Spleen (tissue), 11 donors: Measurements from ENCODE around the gene BTBD17. TPM values are rescaled to one million over a fixed set of nuclear protein-coding genes. Genes with fewer than 3 reads are reported as not detected.

Experiments
- DNase-seq: peaks from one replicate; pipeline ENCODE4 v3.0.0-alpha.2; 2020
- H3K27ac ChIP-seq, 8 donors: fragments of 200-600 bp; sonication (generic) in 7 of 8; 1 replicate in 4 of 8; 2 replicates in 4 of 8; pipeline versions ENCODE4 v1.5.0 to v1.8.0; 2016 to 2021; ENCODE audit warnings: inconsistent platforms in 4 of 8, mild to moderate bottlenecking in 4 of 8, moderate library complexity in 1 of 8
- H3K27me3 ChIP-seq, 7 donors: fragments of 200-600 bp; sonication (generic) in 6 of 7; replicated peaks in 1 of 7; 1 replicate in 4 of 7; 2 replicates in 3 of 7; pipeline versions ENCODE4 v1.5.0 to v1.8.0; 2016 to 2021; ENCODE audit warnings: inconsistent platforms in 3 of 7, mild to moderate bottlenecking in 1 of 7
- H3K36me3 ChIP-seq, 6 donors: fragments of 200-600 bp; sonication (generic) in 5 of 6; 1 replicate in 4 of 6; 2 replicates in 2 of 6; pipeline versions ENCODE4 v1.5.0 to v1.8.0; 2016 to 2021; ENCODE audit warnings: inconsistent platforms in 2 of 6
- H3K4me1 ChIP-seq, 6 donors: fragments of 200-600 bp; sonication (generic) in 5 of 6; 1 replicate in 3 of 6; 2 replicates in 3 of 6; pipeline versions ENCODE4 v1.5.0 to v1.8.0; 2016 to 2021; ENCODE audit warnings: inconsistent platforms in 3 of 6
- H3K4me3 ChIP-seq, 8 donors: fragments of 200-600 bp; sonication (generic) in 7 of 8; 1 replicate in 4 of 8; 2 replicates in 4 of 8; pipeline versions ENCODE4 v1.5.0 to v1.8.0; 2016 to 2021; ENCODE audit warnings: inconsistent platforms in 4 of 8, mild to moderate bottlenecking in 4 of 8, moderate library complexity in 2 of 8
- H3K9me3 ChIP-seq, 8 donors: fragments of 200-600 bp; sonication (generic) in 7 of 8; 1 replicate in 4 of 8; 2 replicates in 4 of 8; pipeline versions ENCODE4 v1.5.0 to v1.8.0; 2016 to 2021; ENCODE audit warnings: inconsistent platforms in 4 of 8
- POLR2A ChIP-seq, 3 donors: fragments of 450-650 bp; IDR thresholded peaks; one replicate each; pipeline ENCODE4 v1.5.1; 2017; ENCODE audit warnings: antibody characterized with exemption in 3 of 3, mild to moderate bottlenecking in 1 of 3
- POLR2AphosphoS5 ChIP-seq, 3 donors: sonication (generic); formaldehyde crosslinking; IDR thresholded peaks; one replicate each; pipeline ENCODE4 v1.5.1; 2017; ENCODE audit warnings: antibody characterized with exemption in 3 of 3
- WGBS, 5 donors: extraction: QIAGEN DNeasy Blood & Tissue Kit in 3 of 5; methylation state at CpG; one replicate each; pipeline versions ENCODE4 v1.1.5 to v1.1.7; 2013 to 2018; 5-methylcytosine and 5-hydroxymethylcytosine counted together
- intact Hi-C: fragments of 100-400 bp; cut with DNase I; formaldehyde crosslinking; loops from one replicate; pipeline ENCODE4 v1.15.0; 2023; ENCODE audit warnings: low total_unique reads
- polyA plus RNA-seq, 3 donors: library from polyadenylated mRNA; stranded (reverse); fragments of 200-250 nt; gene quantifications; one replicate each; pipeline ENCODE4 v1.2.1, GENCODE V29; 2013
- total RNA-seq, 7 donors: library from RNA; depleted of rRNA in 3 of 7; stranded (reverse); fragments of >200 nt in 3 of 7; fragmentation: NEBNext Ultra II Directional in 4 of 7; extraction: Animal tissue kit (Norgen Biotek cat#: 25700) in 4 of 7; gene quantifications; one replicate each; pipeline versions ENCODE4 v1.1.0 to v1.2.1, GENCODE V29; 2016 to 2021
- TF ChIP-seq, protein P1 (sequence below), 11 experiments: fragments of 200-600 bp in 7 of 11; fragments of 450-650 bp in 4 of 11; sonication (generic) in 4 of 11; IDR thresholded peaks in 8 of 11; conservative IDR thresholded peaks in 3 of 11; 1 replicate in 7 of 11; 2 replicates in 4 of 11; pipeline versions ENCODE4 v1.4.0 to v1.8.0; 2016 to 2021; ENCODE audit warnings: antibody characterized with exemption in 11 of 11, inconsistent platforms in 4 of 11, mild to moderate bottlenecking in 1 of 11
- donor health status: healthy with polysubstance abuse.
- donor health status: DM: no; HTN: no; CAD: no; lungs with moderate emphysema.
- donor health status: DM: no; HTN: no; CAD: no.
- donor health status: Bipolar disorder and iron deficiency.
- donor health status: healthy.
- donor health status: DM: no; HTN: no; CAD: no.
- donor health status: DM: yes; HTN: yes; CAD: no.

The BTBD17 gene
- total and polyA plus RNA-seq, 10 donors: 0.06 to 0.51 TPM; not detected in 8

DNA sequence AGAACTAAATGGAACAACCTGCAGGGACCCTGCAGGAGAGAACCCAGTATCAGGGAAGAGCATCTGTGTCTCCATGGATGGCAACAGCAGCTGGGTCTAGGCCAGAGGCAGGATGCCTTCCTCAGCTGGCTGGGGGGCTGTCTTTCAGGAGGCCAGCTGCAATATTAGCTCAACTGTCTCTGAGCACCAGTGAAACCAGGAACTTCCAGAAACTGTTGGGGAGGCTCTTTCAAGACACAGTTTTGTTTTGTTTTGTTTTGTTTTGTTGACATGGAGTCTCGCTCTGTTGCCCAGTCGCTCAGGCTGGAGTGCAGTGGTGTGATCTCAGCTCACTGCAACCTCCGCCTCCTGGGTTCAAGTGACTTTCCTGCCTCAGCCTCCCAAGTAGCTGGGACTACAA lies 13.2 kb upstream of the BTBD17 start:
- 81 to 88% (median 86%) methylated on average over 3 of the region's 3 CpGs for WGBS, 5 donors
- no peak overlapping the region for H3K27ac ChIP-seq
- H3K36me3 ChIP-seq: no peaks in the 10 kb centered on the region
- peaks cover 0 to 39% (median 0%) of the 10 kb centered on the region in 7 donors for H3K27me3 ChIP-seq
- H3K4me3 ChIP-seq: no peak overlapping the region
- no peaks in the 10 kb centered on the region for H3K9me3 ChIP-seq
- TF ChIP-seq POLR2AphosphoS5 (IDR thresholded peaks at IDR 0.05): no peak
- TF ChIP-seq POLR2A (IDR thresholded peaks at IDR 0.05): no peak
- TF ChIP-seq, protein P1, sequence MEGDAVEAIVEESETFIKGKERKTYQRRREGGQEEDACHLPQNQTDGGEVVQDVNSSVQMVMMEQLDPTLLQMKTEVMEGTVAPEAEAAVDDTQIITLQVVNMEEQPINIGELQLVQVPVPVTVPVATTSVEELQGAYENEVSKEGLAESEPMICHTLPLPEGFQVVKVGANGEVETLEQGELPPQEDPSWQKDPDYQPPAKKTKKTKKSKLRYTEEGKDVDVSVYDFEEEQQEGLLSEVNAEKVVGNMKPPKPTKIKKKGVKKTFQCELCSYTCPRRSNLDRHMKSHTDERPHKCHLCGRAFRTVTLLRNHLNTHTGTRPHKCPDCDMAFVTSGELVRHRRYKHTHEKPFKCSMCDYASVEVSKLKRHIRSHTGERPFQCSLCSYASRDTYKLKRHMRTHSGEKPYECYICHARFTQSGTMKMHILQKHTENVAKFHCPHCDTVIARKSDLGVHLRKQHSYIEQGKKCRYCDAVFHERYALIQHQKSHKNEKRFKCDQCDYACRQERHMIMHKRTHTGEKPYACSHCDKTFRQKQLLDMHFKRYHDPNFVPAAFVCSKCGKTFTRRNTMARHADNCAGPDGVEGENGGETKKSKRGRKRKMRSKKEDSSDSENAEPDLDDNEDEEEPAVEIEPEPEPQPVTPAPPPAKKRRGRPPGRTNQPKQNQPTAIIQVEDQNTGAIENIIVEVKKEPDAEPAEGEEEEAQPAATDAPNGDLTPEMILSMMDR (IDR thresholded peaks at IDR 0.05 in 8 of 11, conservative IDR thresholded peaks at IDR 0.05 in 3 of 11): no peak
- intact Hi-C loops: loop anchor here (10.0 kb wide), 1 partner anchor 120 kb away; no protein-coding TSS in a partner anchor
- peaks cover 4 to 14% (median 9%) of the 10 kb centered on the region in 6 donors for H3K4me1 ChIP-seq
- no peak for DNase-seq

DNA sequence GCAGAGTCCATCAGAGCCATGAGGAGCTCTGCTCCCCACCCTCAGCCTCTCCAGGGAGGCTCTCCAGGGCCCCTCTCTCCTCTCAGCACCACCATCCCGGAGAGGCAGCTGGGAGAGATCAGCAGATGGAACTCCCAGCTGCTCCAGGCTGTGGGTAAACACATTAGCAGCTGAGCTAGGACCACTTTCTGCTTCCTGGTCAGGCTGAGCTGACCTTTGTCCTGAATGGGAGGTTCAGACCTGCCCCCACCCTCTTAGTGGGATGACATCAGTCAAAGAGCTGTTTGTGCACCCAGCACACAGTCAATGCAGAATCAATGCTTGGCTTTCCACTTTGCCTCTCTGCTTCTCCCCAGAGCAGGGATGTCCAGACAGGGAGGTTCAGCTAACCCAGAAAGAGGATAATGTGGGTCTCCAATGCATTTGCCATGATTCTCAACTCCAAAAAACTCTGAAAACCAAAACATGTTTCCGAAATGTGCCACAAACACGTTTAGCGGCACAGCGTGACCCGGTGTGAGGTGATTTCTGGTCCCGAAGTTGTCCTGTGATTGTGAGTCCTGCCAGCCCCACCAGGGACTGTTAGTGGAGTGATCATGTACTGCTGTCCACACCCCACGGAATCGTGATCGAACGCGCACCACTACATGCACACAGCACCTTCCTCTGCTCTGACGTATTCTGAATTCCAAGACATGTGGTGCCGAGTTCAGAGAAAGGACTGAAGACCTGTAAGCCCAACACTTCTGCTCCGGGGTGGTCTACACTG lies 12.4 kb upstream of the BTBD17 start:
- no peaks in the 10 kb centered on the region for H3K9me3 ChIP-seq
- intact Hi-C loops: loop anchor here (10.0 kb wide), 1 partner anchor 121 kb away; no protein-coding TSS in a partner anchor
- no peak overlapping the region for H3K4me3 ChIP-seq
- TF ChIP-seq, protein P1 (IDR thresholded peaks at IDR 0.05 in 8 of 11, conservative IDR thresholded peaks at IDR 0.05 in 3 of 11): no peak
- TF ChIP-seq POLR2A (IDR thresholded peaks at IDR 0.05): no peak
- no peak for TF ChIP-seq POLR2AphosphoS5 (IDR thresholded peaks at IDR 0.05)
- no peak for DNase-seq
- H3K36me3 ChIP-seq: no peaks in the 10 kb centered on the region
- WGBS, 5 donors: 83 to 92% (median 89%) methylated on average over 14 to 15 of the region's 15 CpGs
- H3K4me1 ChIP-seq: peaks cover 2 to 14% (median 5%) of the 10 kb centered on the region in 6 donors
- H3K27ac ChIP-seq: no peak overlapping the region
- H3K27me3 ChIP-seq: peaks cover 0 to 39% (median 0%) of the 10 kb centered on the region in 7 donors

DNA sequence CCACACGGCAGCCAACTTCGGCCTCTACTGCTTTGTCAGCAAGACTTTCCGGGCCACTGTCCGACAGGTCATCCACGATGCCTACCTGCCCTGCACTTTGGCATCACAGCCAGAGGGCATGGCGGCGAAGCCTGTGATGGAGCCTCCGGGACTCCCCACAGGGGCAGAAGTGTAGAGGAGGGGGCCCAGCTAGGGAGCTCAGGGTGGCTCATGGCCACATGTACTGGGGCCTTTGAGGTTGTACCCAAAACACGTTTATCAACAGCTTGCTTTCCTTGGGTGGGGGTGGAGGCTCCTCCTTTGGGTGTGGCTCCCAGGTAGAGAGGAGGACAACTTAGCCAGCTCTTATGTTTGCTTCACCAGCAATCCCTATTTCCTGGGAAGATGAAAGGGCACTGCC lies 10.8 kb upstream of the BTBD17 start:
- H3K4me1 ChIP-seq: peaks cover 10 to 20% (median 16%) of the 10 kb centered on the region in 6 donors
- DNase-seq: no peak
- TF ChIP-seq POLR2A (IDR thresholded peaks at IDR 0.05) (no peak), POLR2AphosphoS5 (IDR thresholded peaks at IDR 0.05) (no peak)
- TF ChIP-seq, protein P1 (IDR thresholded peaks at IDR 0.05 in 8 of 11, conservative IDR thresholded peaks at IDR 0.05 in 3 of 11): no peak
- H3K36me3 ChIP-seq: no peaks in the 10 kb centered on the region
- intact Hi-C loops: loop anchor here (10.0 kb wide), 1 partner anchor 122 kb away; no protein-coding TSS in a partner anchor
- no peak overlapping the region for H3K4me3 ChIP-seq
- peaks cover 0 to 54% (median 0%) of the 10 kb centered on the region in 7 donors for H3K27me3 ChIP-seq
- 87 to 96% (median 95%) methylated on average over 7 to 9 of the region's 9 CpGs for WGBS, 5 donors
- H3K27ac ChIP-seq: no peak overlapping the region
- H3K9me3 ChIP-seq: no peaks in the 10 kb centered on the region

DNA sequence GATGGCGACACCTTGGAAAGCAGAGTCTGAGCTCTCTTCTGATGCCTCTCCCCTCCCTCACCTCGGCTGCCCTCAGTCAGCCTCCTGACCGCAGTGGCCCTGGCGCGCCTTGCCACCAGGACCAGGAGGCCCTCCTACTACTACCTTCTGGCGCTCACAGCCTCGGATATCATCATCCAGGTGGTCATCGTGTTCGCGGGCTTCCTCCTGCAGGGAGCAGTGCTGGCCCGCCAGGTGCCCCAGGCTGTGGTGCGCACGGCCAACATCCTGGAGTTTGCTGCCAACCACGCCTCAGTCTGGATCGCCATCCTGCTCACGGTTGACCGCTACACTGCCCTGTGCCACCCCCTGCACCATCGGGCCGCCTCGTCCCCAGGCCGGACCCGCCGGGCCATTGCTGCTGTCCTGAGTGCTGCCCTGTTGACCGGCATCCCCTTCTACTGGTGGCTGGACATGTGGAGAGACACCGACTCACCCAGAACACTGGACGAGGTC lies 10.0 kb upstream of the BTBD17 start:
- DNase-seq: no peak
- Histone ChIP-seq H3K27ac (no peak overlapping the region), H3K36me3 (no peaks in the 10 kb centered on the region), H3K27me3 (peaks cover 0 to 59% (median 0%) of the 10 kb centered on the region in 7 donors), H3K4me3 (no peak overlapping the region), H3K4me1 (peaks cover 10 to 20% (median 16%) of the 10 kb centered on the region in 6 donors), H3K9me3 (no peaks in the 10 kb centered on the region)
- WGBS, 5 donors: 92 to 96% (median 93%) methylated on average over 21 to 26 of the region's 26 CpGs
- TF ChIP-seq, protein P1 (IDR thresholded peaks at IDR 0.05 in 8 of 11, conservative IDR thresholded peaks at IDR 0.05 in 3 of 11): no peak
- no peak for TF ChIP-seq POLR2A (IDR thresholded peaks at IDR 0.05)
- no peak for TF ChIP-seq POLR2AphosphoS5 (IDR thresholded peaks at IDR 0.05)
- intact Hi-C loops: loop anchor here (10.0 kb wide), 1 partner anchor 123 kb away; no protein-coding TSS in a partner anchor
